Pons (tissue), 1 donor: ENCODE measurements around the gene BCL11B.

Experiments used
- DNase-seq: peaks from one replicate; pipeline ENCODE4 v3.0.0-alpha.2; 2016; ENCODE audit warnings: low spot score

Gene BCL11B

DNA sequence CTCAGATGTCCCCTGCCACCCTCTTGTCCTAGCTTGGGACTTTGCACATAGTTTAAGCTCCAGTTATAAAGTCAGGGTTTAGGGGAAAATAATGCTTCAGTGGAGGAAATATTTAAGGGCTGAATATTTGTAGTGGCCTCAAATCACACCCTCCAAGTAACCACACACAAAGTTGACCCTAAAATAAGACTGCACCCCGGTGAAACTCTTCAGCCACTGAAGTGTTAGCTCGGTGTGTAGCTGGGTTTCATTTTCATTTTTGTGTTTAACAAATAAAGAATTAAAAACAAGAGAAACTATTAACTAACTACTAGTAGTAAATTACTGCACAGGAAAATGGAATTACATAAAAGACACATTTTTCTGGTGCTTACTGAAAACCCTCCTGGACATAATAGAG lies 14.8 kb upstream of the BCL11B start:
- DNase-seq: no peak

DNA sequence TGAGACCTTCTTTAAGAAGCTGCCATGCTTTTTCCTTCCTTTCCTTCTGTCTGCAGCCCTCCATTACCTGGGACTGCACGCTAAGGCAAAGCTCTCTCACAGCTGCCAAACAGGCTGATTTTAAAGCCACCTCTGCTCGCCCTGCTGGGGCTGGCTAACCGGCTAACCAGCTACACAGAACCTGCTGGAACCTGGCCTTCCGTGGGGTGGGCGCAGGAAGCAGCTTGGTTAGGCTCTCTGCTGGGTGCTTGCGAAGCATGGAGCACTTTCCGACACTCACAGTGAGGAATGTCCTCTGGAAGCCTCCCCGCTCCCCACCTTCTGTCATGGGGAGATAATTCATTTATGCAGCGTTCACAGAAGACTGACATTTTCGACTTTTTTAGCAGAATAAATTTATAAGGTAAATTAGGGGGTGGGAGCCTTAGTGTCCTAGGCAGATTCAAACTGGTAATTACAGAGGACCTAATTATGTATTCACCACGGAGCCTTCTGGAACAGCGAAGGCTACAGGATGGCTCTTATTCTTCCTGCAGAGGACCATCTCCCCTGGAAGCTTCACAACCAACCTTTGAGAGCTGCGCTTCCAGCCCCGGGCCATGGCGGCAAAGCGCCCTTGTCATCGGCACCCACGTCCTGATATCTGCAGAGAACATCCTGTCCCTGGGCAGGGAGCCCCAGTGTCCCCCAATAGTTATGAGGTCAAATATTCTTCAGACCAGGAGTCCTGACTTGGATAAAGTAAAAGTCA lies 12.4 kb upstream of the BCL11B start:
- no peak for DNase-seq

- no peak for DNase-seq
These were observed 10.5 kb upstream of the BCL11B start for GRCh38 chr14:99282261-99283050.

- DNase-seq: no peak
These were observed 9.4 kb upstream of the BCL11B start for GRCh38 chr14:99281396-99281795.

DNA sequence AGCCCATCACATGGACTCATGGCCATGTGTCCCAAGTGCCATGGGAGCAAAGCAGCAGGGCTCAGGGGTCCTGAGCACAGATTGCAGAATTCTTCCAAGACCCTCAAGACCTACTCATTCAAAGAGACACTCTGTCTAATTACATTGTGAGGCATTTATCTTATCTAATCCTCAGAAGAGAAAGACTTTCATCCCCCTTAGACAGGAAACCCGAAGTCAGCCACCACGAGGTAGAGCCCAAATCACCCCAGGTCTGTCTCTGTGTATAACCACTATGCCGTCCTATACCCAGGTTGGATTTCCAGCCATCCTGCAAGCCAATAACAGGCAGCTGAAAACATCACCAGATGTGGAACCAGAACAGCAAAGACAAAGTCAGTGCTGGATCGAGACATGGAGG lies 8.9 kb upstream of the BCL11B start:
- DNase-seq: no peak

DNA sequence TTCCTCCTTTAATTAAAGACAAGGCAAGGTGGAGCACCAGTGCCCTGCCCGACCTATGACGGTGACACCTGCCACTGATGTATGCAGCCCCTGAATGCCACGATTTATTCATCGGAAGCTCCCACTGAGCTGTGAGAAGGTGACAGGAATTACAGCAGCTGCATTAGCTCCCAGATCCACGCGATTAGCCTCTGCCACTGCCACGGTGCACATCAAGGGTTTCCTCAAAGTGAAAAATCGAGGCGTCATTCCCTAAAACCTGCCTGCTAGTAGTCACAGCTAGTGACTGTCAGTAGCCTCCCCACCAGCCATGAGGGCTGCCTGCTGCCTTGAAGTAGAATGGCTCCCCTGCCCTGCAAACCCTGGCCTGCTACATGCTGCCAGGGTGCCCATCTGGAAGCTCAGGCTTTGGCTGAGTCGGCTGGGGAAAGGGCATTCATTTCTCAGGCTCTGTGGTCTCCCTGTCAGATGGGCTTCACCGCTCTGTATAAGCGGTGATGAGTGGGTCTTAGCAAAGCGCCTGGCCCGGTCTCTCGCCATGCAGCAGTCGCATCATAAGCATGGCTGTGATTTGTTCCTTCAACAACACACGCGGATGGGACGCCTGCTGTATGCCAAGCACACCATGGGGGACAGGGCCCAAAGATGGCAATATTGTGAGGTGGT lies 8.2 kb upstream of the BCL11B start:
- no peak for DNase-seq

GRCh38 chr14:99278836-99279235 lies 6.8 kb upstream of the BCL11B start:
- DNase-seq: no peak

- DNase-seq: no peak
These were observed 5.5 kb upstream of the BCL11B start for GRCh38 chr14:99277530-99277929.

- DNase-seq: no peak
These were observed 4.5 kb upstream of the BCL11B start for GRCh38 chr14:99276482-99276881.

GRCh38 chr14:99275222-99275584 lies 3.2 kb upstream of the BCL11B start:
- DNase-seq: no peak

GRCh38 chr14:99274346-99275221 lies 2.6 kb upstream of the BCL11B start:
- peak; percentile 30 for DNase-seq

DNA sequence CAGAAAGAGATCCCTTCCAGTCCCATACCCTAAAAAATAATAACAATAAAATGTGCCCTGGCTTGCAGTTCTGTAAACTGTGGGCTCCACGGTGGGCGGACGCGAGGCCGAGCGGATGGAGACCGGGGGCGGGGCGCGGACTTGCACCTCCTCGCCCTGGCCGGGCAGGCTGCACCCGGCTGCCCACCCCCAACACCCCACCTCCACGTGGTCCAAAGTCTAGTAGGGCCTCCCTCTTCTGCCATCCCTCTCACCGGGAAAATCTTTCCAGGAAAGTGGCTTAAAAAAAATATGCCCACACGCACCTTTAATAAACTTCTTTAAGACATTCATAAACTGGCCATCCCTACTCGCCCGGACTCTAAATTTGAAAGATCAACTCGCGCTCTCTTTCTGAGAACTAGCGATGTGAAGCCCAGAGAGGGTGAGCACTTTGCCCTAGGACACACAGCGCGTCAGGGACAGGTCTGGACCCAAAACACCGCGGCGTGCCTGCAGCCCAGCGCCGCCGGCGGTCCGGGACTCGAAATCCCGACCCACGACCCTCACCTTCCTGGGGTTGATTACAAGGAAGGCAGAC lies 1.9 kb upstream of the BCL11B start:
- no peak for DNase-seq

GRCh38 chr14:99272899-99273765 lies 1.1 kb upstream of the BCL11B start:
- no peak for DNase-seq

GRCh38 chr14:99272632-99272898 lies 568 bp upstream of the BCL11B start:
- no peak for DNase-seq

DNA sequence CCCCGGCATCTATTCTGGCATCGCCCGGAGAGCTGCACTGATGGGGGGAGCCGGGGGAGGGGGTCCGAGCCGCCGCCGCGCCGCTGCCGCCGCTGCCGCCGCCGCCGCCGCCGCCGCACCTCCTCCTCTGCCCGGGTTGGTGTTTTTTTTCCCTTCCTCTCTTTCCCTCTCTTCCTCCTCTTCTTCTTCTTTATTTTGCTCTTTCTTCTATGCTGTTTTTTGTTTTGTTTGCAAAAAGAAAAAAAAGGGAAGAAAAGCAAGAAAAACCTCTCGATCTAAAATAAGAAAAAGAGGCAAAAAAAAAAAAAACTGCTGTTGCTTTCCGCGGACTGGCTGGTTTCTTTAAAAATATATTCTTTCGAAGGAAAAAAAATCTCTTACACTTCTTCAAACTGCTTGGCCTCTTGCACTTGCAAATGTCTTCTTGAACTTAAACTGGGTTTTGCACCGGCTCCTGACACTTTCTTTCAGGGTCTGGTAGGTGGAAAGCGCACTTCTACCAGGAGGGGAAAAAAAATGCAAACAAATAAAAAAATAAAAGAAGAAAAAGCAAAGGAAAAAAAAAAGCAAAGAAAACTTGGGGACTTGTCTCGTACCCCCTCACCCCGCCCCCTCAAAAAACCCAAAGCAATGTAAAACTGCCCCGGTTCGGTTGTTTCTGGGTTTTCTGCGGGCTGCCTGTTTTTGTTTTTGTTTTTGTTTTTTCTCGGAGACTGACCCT lies 616 bp downstream of the BCL11B start:
- no peak for DNase-seq

DNA sequence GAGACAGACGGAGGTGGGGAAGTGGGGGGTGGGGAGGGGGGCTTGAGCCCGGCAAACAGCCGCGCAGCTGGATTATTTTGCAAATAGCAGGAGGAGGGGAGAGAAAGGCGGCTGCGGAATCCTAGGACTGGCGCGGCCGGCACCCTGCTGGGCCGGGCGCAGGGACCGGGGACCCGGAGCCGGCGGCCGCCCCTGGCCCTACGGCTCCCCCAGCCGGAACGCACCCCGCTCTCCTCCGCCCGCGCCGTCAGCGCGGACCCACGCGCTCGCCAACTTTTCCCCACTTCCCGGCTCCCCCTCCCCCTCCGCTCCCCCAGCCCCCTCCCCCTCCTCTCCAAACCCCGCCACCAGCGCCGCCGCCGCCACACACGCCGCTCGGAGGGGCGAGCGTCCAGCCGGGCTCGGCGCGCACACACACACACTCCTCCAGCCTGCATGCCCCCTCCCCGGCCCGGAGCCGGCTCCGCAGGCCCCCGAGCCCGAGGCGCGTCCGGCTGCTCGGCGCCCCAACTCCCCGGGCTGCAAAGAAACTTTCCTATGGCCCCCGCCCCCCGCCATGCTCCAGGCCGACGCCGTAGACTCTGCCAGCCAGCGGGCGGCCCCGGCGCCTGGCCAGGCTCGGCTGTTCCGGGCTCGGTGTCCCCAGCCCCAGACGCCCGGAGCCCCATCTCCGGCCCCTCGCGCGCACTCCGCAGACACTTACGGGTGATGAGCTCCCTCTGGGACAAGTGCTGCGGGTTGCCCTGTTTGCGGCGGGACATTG lies 1.4 kb downstream of the BCL11B start:
- no peak for DNase-seq

DNA sequence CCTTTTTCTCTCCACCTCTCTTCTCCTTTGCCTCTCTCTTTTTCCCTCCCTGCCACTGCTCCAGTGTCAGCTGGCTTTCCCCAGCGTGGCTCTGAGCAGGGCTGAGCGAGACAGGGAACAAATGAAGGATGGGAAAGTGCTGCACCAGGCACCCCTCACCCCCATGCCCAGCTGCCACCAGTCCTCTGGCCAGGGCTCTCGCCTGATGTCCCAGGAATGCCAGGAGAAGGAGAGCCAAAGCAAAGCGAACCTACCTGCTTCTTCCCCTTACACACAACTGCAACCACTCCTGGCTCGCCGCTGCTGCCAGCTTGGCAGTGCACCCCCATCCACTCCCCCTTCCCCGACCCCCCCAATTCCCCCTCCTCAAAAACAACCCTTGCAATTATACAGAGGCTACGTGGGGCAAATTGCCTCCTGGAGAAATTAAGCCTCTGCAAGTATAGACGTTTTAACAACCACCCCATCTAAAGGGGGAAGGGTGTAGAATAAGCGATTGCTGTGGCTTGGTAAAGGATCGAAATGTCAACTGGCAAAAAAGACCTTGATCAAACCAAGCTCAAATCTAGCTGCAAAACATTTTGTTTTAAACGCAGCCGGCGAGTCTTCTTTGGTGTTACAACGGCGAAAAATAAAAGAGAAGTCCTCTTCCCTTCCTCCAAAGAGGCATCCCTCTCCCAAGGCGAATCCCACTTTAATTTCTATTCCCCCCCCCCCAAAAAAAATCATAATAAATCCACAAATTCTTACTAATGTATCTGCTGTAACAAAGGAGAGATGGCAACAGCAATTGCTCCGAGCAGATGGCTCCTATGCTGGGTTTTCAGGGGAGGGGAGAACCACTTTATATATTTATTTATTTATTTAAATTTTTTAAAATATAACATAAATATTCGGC lies 2.9 kb downstream of the BCL11B start:
- no peak for DNase-seq
